GM21360 (cell line): ENCODE measurements around the gene KRTAP9-4.
"Not testable (repeated sequence)": the region's sequence is repeated elsewhere in the genome, so short reads cannot be mapped to it uniquely, and the experiment has no call there.

Experiments used
- ATAC-seq: cut with Tn5 transposase; IDR thresholded peaks from one replicate; pipeline ENCODE4 v1.9.1; 2021; ENCODE audit warnings: mild to moderate bottlenecking, moderate library complexity; ENCODE audit not compliant: unreplicated experiment

The KRTAP9-4 gene

GRCh38 chr17:41249637-41250240 is at the start of gene KRTAP9-4:
KRTAP9-4 (plus strand) TSS chr17:41249687; CDS start chr17:41249721, 34 bp downstream.
- not testable (repeated sequence) for ATAC-seq

GRCh38 chr17:41211845-41212466 is 37.5 kb upstream of the KRTAP9-4 start:
- ATAC-seq = no peak

DNA sequence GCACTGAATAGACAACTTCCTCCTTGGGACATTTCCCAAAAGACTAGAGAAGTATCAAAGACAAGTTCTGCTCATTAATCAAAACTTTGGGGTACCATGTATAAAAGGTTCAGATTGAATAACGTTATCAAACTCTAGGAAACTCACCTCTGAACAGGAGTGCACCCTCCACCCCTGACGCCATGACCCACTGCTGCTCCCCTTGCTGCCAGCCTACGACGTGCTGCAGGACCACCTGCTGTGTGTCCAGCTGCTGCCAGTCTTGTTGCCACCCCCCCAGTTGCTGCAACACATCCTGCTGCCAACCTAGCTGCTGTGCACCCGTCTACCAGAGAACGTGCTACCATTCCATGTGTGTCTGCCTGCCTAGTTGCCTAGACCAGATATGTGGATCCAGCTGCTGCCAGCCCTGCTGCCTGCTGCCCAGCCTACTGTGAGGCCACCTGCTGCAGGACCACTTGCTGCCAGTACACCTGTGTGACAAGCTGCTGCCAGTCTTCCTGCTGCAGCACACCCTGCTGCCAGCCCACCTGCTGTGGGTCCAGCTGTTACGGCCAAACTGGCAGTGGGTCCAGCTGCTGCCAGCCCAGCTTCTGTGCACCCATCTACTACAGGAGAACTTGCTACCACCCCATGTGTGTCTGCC is 36.8 kb upstream of the KRTAP9-4 start:
- no peak for ATAC-seq

- no peak for ATAC-seq
Measured at GRCh38 chr17:41215681-41216080, 33.8 kb upstream of the KRTAP9-4 start.

GRCh38 chr17:41223821-41224220 is 25.7 kb upstream of the KRTAP9-4 start:
- no peak for ATAC-seq

DNA sequence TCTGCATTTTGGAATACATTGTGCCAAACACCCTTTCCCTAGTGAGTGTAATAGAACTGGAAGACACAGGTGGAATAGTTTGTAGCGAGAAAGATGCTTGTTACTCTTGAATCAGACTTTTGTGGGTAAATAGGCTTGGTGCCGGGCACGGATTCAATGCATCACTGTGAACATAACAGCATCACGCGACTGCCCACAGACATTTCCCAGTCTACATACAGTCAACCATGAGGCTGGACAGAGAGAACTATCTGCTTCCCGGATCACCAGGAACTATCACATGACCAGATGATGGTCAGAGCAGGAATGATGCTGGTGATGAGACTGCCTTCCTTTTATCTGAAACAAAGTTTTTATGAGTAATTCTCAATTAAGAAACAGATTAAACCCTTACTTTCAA is 23.4 kb upstream of the KRTAP9-4 start:
- ATAC-seq = no peak

- ATAC-seq = not testable (repeated sequence)
Measured at GRCh38 chr17:41226598-41227095, 22.8 kb upstream of the KRTAP9-4 start, which contains the start of gene KRTAP9-2. KRTAP9-2 (plus strand) TSS chr17:41226648; CDS start chr17:41226655, 7 bp downstream.

- no peak for ATAC-seq
Measured at GRCh38 chr17:41230094-41230493, 19.4 kb upstream of the KRTAP9-4 start.

DNA sequence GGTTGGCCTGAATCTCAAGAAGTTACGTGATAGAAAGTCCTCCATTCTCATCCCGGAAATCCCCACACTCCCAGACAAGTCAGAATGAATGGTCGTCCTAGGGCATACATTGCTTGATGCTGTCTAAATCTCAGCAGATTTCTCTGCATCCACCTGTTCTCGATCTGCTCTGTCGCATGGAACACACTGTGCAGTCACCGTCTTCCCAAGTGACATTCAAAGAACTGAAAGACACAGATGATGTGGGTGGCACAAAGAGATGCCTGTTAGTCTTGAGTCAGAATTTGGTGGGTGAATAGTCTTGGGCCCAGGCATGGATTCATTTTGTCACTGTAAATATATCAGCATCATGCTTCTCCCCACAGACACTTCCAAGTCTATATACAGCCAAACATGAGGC is 17.8 kb upstream of the KRTAP9-4 start:
- ATAC-seq = no peak

DNA sequence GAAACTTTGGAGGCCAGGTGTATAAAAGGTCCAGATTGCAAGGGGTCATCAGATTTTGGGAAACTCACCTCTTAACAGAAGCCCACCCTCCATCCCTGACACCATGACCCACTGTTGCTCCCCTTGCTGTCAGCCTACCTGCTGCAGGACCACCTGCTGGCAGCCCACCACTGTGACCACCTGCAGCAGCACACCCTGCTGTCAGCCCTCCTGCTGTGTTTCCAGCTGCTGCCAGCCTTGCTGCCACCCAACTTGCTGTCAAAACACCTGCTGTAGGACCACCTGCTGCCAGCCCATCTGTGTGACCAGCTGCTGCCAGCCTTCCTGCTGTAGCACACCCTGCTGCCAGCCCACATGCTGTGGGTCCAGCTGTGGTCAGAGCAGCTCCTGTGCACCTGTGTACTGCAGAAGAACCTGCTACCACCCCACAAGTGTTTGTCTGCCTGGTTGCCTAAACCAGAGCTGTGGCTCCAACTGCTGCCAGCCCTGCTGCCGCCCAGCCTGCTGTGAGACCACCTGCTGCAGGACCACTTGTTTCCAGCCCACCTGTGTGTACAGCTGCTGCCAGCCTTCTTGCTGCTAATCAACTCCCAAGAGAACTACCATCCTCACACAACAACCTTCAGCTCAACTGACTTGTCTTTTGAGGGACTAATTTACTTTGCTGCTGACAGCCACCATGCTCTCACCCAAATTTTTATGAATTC is 16.9 kb upstream of the KRTAP9-4 start, which contains the start of gene KRTAP9-3:
KRTAP9-3 (plus strand) TSS at position 51 of the 707 bp plus-strand sequence; CDS start at position 104, 53 bp downstream.
- not testable (repeated sequence) for ATAC-seq

DNA sequence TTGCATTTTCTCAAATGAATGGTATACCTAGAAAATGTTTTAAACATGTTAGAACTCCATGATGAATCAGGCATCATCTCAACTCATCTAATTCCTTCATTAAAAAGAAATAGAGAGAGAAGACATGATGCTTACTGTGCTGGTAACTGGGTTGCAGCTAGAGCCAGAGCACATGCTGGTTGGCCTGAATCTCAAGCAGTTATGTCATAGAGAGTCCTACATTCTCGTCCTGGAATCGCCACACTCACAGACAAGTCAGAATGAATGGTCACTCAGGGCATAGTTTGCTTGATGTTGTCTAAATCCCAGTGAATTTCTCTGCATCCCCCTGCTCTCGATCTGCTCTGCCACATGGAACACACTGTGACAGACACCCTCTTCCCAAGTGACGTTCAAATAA is 12.4 kb upstream of the KRTAP9-4 start:
- not testable (repeated sequence) for ATAC-seq

GRCh38 chr17:41237949-41238437 is 11.5 kb upstream of the KRTAP9-4 start, which contains the start of gene KRTAP9-8:
KRTAP9-8 (plus strand) TSS chr17:41237999; CDS start chr17:41238052, 53 bp downstream.
- not testable (repeated sequence) for ATAC-seq

- not testable (repeated sequence) for ATAC-seq
Measured at GRCh38 chr17:41246995-41247787, 2.3 kb upstream of the KRTAP9-4 start.

DNA sequence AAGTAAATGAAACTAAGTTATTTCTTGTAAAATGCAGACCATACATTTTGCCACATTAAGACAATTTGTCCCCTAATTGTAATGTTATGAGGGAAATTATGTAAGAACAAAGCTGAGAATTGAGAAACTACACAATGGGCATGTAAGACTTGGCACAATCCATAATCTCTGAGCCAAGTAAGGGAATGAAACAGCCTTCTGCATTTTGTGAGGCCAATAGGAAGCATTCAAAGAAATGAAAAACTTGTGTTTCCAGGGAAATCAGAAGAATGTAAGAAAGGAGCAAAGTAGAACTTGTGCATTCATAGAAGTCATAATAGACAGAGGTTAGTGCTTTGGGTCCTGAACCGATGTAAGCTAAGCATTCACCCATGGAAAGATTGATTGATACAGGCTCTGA is 1.8 kb downstream of the KRTAP9-4 start:
- no peak for ATAC-seq

DNA sequence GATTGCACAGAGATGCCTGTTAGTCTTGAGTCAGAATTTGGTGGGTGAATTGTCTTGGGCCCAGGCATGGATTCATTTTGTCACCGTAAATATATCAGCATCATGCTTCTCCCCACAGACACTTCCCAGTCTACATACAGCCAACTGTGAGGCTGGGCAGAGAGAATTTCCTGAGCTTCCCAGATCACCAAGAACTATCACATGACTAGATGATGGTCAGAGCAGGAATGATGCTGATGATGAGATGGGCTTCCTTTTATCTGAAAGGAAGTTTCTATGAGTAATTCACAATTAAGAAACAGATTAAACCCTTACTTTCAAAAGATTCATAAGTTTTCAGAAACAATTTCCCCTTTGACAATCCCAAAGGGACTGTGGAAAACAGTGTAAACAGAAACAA is 5.4 kb downstream of the KRTAP9-4 start:
- no peak for ATAC-seq

GRCh38 chr17:41255381-41256290 is 6.1 kb downstream of the KRTAP9-4 start, which contains the start of gene KRTAP9-9:
KRTAP9-9 (plus strand) TSS chr17:41255384.
- ATAC-seq = not testable (repeated sequence)

DNA sequence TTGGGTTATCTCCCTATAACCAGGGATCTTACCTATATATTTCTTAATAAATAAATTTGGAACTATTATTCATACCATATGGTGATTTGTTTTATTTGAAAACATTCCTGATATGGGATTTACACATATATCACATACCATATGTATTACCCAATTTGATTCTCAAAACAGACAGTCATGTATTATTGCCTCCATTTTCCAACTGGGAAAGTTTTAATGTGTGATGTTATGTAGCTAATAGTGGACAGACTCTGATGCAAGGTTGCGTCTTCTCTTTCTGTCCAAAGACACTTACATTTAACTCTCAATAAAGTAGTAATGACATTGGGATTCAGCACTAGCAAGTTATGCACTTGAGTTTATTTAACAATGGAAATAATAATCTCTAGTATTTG is 6.8 kb downstream of the KRTAP9-4 start:
- no peak for ATAC-seq

DNA sequence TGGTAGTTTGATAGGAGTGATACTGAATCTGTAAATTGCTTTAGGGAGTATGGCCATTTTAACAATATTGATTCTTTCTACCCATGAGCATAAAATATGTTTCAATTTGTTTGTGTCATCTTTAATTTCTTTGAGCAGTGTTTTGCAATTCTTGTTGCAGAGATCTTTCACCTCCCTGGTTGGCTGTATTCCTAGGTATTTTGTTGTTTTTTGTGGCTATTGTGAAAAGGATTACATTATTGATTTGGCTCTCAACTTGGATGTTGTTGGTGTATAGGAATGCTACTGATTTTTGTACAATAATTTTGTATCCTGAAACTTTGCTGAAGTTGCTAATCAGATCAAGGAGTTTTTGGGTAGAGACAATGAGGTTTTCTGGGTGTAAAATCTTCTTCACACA is 8.9 kb downstream of the KRTAP9-4 start:
- no peak for ATAC-seq

DNA sequence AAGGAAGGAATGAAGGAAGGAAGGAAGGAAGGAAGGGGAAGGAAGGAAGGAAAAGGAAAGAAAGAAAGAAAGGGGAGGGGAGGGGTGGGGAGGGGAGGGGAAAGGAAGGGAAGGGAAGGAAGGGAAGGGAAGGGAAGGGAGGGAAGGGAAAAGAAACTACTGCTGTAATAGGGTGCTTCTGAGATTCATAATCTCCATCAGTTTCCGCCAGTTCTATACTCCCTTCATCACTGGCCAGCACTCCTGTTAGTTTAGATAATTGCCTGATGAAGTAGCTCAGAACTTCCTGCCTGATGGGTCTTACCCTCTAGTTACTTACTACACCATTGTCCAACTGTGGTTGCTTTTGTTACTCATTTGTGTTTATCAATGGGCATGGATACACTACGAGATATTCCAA is 13.7 kb downstream of the KRTAP9-4 start:
- ATAC-seq = no peak
